HG02884 (cell line): Measurements from ENCODE around the gene USO1.
A peak's percentile ranks its signal among the peaks of the same experiment; 100 is the strongest.
"Not testable (repeated sequence)": the region's sequence is repeated elsewhere in the genome, so short reads cannot be mapped to it uniquely, and the experiment has no call there.

Source experiments
- ATAC-seq: cut with Tn5 transposase; IDR thresholded peaks from one replicate; pipeline ENCODE4 v1.9.1; 2021; ENCODE audit warnings: mild to moderate bottlenecking, moderate library complexity; ENCODE audit not compliant: unreplicated experiment

Gene USO1

GRCh38 chr4:75708218-75708691 lies 16.1 kb upstream of the USO1 start:
- no peak for ATAC-seq

GRCh38 chr4:75710246-75710645 lies 14.1 kb upstream of the USO1 start:
- ATAC-seq, result no peak

- ATAC-seq, result no peak
Observed at GRCh38 chr4:75714011-75714410, 10.4 kb upstream of the USO1 start.

DNA sequence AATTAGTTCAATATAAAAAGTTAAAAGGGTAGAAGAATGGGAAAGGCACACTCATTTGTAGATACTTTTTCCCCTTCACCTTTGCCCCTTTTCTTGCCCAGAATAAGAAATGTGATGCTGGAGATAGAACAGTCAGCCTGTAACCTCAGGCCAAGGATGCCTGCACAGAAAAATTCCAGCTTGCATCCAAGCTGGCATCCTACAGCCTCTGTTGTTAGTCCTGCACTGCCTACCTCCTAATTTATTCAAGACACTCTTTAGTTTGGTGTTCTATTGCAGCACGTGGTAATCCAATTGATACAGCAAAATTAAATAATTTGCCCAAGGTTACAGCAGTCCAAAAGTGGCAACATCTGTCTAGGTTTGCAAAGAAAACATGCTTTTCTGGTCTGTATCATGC lies 9.7 kb upstream of the USO1 start:
- ATAC-seq, result no peak

DNA sequence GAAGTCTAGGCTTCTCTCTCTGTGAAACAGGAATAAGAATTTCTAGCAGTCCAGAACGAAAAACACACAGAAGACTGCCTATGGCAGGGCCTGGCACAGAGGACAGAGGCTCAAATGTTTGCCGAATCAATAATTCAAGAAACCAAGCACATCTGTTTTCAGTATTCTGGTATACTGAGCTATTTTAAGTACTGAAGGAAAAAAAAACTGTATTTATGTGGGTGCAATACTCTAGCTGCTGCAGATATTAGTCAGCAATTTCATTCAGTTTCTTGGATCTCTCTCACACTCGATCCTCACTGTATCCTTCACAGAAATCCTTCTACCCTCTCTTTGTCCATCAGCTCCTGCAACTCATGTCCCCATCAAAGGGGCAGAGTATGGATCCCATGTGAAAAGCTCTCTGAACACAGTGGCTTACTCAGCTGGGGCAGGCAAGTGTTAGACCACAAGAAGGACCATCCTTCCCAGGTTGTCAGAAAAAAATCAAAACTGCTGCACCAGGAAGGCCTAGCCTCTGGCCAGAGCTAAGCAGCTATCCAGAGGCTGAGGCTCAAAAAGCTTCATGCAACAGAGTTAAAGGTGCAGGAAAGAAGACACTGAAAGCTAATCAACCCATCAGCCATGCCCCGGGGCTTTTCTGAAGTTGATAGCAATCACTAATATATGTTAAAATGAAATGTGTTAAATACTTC lies 9.1 kb upstream of the USO1 start:
- ATAC-seq, result peak; percentile 79

DNA sequence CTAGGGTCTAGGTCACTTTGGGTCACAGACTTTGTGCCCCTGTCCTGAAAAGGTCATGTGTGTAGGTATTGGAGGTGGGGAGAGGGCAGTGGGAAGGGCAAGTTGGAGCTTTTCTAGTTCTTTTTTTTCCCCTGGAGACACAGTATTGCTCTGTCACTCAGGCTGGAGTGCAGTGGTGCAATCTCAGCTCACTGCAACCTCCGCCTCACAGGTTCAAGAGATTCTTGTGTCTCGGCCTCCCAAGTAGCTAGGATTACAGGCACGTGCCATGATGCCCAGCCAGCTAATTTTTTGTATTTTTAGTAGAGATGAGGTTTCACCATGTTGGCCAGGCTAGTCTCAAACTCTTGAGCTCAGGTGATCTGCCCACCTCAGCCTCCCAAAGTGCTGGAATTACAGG lies 8.3 kb upstream of the USO1 start:
- not testable (repeated sequence) for ATAC-seq

DNA sequence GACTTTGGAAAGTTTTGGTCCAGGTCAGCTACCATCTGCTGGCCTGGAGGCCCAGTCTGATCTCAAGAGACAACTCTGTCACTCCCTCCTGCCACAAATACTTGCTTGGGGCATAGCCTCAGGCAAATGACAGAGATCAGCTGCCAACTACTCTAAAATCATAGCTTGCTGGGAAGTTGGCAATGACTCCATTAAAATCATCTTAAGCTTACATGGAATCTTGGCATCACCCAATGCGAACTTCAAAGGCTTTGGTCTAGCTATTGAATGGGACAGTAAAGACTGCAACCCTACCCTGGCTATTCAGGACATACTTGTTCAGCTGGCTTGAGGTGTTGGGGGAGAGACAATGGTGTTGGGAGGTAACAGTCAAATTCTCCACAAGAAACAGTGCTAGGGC lies 7.0 kb upstream of the USO1 start:
- ATAC-seq, result no peak

DNA sequence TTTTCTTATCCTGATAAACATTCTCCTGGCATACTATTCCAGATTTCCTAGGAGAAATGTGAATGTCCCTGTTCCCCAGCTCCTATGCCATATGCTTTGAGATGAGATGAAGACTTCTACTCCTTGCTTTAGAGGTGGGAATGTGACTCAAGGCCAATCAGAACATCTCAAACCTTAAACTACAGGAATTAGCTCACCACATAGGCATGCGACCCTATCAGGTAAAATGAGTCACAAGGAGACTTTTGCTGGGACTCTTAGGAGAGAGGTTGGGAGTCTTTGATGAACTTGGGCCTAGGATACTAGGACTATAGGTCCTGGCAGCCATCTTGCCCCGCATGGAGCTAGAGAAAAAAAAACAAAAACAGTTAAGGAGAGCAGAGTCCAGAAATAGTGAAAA lies 5.8 kb upstream of the USO1 start:
- no peak for ATAC-seq

GRCh38 chr4:75722417-75722816 lies 2.0 kb upstream of the USO1 start:
- no peak for ATAC-seq

- ATAC-seq, result no peak
Observed at GRCh38 chr4:75723163-75724065, 963 bp upstream of the USO1 start.

GRCh38 chr4:75724867-75725724 lies 719 bp downstream of the USO1 start:
- peak; percentile 48 for ATAC-seq

GRCh38 chr4:75725942-75726538 lies 1.7 kb downstream of the USO1 start:
- not testable (repeated sequence) for ATAC-seq

- no peak for ATAC-seq
Observed at GRCh38 chr4:75726577-75726976, 2.2 kb downstream of the USO1 start.

DNA sequence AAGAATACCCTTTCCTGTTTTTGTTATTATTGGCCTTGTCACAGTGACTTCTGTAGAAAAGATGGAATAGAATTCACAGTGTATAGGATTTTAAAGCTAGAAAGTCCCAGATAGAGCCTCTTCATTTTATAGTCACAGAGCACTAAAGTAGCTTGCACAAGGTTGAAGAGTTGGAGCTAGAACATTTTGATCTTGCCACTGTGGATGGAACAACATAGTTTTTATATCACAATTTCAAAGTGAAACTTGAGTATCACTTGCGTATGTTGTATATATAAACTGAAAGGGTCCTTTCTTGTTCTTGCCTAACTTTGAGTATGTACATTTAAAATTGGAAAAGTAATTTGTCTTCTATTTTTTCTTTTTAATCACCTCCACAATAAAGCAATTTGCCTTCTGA lies 2.7 kb downstream of the USO1 start:
- ATAC-seq, result no peak

DNA sequence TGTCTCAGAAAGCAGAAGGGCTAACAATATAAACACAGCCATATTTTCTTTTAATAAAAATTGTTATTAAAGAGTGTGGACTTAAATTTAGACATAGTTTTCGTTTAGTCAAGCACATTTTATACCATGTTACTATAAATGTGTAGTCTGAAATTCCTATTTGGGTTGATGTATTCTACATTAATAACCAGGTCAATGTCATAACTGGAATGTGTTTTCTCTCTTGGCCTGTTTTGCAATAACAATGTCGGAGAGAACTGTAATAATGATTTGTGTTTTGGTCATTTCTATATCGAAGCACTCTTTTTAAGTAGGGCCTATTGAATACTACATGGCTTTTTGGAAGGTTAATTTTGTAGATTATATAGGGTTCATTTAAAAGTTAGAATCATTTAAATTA lies 5.5 kb downstream of the USO1 start:
- no peak for ATAC-seq

GRCh38 chr4:75733369-75733768 lies 9.0 kb downstream of the USO1 start:
- ATAC-seq, result no peak

DNA sequence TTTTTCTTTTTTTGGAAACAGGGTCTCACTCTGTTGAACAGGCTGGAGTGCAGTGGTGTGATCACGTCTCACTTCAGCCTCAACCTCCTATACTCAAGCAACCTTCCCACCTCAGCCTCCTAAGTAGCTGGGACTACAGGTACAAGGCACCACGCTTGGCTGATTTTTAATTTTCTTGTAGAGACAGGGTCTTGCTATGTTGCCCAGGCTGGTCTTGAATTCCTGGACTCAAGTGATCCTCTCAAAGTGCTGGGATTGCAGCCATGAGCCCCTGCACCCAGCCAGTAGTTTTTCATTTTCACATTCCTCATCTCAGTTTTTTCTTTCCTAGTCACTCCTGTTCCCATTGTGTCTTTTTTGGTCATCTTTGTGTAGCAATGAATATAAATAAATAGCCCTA lies 11.1 kb downstream of the USO1 start:
- ATAC-seq, result no peak

DNA sequence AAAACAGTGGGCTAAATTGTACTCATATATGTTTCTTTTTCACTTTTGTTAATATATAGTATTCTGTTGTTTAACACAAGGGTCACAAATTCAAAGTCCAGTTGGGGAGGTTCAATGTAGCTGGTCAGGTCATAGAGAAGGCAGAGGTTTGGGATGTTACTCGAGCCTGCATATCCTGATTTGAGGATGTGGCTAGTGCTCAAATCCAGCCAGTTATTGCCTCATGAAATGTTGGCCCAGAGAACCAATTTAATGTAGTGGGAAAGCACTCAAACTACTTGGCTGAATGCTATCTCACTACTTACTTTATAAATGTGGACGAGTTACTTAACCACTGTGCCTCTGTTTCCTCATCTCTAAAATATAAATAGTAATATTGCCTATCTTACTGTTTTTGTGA lies 12.5 kb downstream of the USO1 start:
- ATAC-seq, result no peak

GRCh38 chr4:75737398-75737797 lies 13.0 kb downstream of the USO1 start:
- no peak for ATAC-seq

GRCh38 chr4:75741027-75741426 lies 16.6 kb downstream of the USO1 start:
- ATAC-seq, result no peak

GRCh38 chr4:75742451-75742850 lies 18.1 kb downstream of the USO1 start:
- ATAC-seq, result no peak
